Measurements from ENCODE around the gene HMCN2. TPM values are rescaled to one million over a fixed set of nuclear protein-coding genes. Genes with fewer than 3 reads are reported as not detected.

Gene HMCN2
- total RNA-seq, 1 donor from 2014 or later, result not detected

DNA sequence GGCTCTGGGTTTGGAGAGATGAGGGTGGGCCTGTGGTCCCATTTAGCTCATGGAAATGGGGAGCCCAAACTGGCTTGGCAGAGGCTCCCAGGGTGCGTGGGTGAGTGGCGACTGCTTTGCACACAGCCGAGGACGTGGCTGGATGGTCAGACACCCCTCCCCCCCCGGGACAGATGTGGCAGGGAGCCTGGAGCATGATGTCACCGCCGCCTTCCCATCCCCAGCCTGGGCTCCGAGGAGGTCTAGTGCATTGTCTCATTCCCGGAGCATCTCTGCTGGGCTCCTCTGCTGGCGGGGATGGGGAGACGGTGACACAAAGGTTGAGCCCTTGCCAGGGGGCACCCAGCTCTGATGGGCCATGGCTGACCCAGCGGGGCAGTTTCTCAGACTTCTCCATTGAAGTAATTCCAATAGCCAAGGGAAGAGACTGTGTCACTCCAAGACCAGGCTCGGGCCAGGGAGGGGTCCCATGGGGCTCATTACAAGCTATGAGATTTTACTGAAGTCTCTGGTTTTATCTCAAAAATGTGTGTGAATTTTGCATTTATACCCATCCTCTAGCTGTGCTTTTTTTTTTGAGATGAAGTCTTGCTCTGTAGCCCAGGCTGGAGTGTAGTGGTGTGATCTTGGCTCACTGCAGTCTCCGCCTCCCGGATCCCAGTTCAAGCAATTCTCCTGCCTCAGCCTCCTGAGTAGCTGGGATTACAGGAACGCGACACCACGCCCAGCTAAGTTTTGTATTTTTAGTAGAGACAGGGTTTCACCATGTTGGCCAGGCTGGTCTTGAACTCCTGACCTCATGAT, 36.1 kb downstream of the HMCN2 start:
- H3K9me3 Mint-ChIP-seq, result no peaks in the 10 kb centered on the region
- intact Hi-C loops (cut with micrococcal nuclease), result no loop called here
- H3K27me3 Mint-ChIP-seq, result peaks cover 1% of the 10 kb centered on the region
- DNase-seq, result no peak
- H3K36me3 Mint-ChIP-seq (ENCODE audit: low read depth), result no peaks in the 10 kb centered on the region
- no peak for ATAC-seq (ENCODE audit: low read depth)
- TF ChIP-seq CTCF (IDR thresholded peaks at IDR 0.05), result no peak
- ChIA-PET CTCF (interaction anchor here (0.6 kb wide), 1 partner anchor 82 kb away, joined by 3 read pairs; no protein-coding TSS in a partner anchor), POLR2A (no interaction called here)
- H3K4me3 Mint-ChIP-seq, result no peak overlapping the region
- H3K27ac Mint-ChIP-seq, result no peak overlapping the region
- no peaks in the 10 kb centered on the region for H3K4me1 Mint-ChIP-seq

GRCh38 chr9:130302785-130303612, 37.4 kb downstream of the HMCN2 start:
- ChIA-PET POLR2A (no interaction called here), CTCF (interaction anchor here (1.0 kb wide), 1 partner anchor 11 kb away, joined by 4 read pairs; no protein-coding TSS in a partner anchor)
- H3K36me3 Mint-ChIP-seq (ENCODE audit: low read depth), result no peaks in the 10 kb centered on the region
- no peaks in the 10 kb centered on the region for H3K9me3 Mint-ChIP-seq
- intact Hi-C loops (cut with micrococcal nuclease), result no loop called here
- no peak overlapping the region for H3K4me3 Mint-ChIP-seq
- no peaks in the 10 kb centered on the region for H3K4me1 Mint-ChIP-seq
- no peak for DNase-seq
- peaks cover 1% of the 10 kb centered on the region for H3K27me3 Mint-ChIP-seq
- ATAC-seq (ENCODE audit: low read depth), result no peak
- H3K27ac Mint-ChIP-seq, result no peak overlapping the region
- no peak for TF ChIP-seq CTCF (IDR thresholded peaks at IDR 0.05)

DNA sequence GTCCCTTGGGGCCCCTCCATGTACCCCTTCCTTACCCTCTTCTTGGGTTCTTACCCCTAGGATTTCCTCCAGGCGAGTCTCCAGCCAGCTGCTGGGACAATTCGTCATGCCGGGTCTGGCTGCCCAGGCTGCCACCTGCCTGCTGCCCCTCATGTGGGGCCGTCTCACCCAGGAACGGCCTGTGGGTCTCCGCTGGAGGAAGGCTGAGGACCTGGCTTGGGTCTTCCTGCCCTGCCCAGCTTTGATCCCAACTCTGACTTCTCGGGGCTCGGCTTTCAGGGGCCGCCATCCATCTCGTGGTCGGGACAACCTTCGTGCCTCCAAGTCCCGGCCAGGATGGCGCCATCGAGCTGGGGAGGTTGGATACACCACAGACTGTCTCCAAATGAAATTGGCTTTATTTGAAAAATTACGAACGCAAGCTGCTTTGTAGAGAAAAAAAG, 38.1 kb downstream of the HMCN2 start:
- Mint-ChIP-seq H3K27me3 (peaks cover 2% of the 10 kb centered on the region), H3K27ac (no peak overlapping the region), H3K4me3 (no peak overlapping the region), H3K36me3 (ENCODE audit: low read depth) (no peaks in the 10 kb centered on the region), H3K9me3 (no peaks in the 10 kb centered on the region), H3K4me1 (no peaks in the 10 kb centered on the region)
- POLR2A ChIA-PET, result no interaction called here
- no peak for TF ChIP-seq CTCF (IDR thresholded peaks at IDR 0.05)
- ATAC-seq (ENCODE audit: low read depth) (no peak), DNase-seq (no peak)
- intact Hi-C loops (cut with micrococcal nuclease), result no loop called here
- CTCF ChIA-PET, result interaction anchor here (1.0 kb wide), 1 partner anchor 11 kb away, joined by 4 read pairs; no protein-coding TSS in a partner anchor

DNA sequence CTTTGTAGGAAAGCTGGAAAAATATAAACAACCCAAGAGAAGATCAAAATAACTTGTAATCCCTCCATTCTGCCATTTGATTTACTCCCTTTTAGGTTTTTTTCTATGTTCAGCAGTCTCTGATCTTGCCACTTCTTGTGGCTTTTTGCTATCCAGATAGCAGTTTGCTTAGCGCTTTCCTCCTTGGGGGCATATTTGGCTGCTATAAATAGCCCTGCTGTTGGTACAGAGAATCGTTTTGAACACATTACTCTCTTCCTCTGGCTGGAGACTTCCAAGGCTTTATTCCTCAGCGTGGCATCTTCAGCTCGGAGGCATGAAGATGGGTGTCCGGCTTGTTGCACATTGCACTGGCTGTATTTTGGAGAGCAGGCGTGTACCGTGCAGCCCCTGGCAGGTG, 38.6 kb downstream of the HMCN2 start:
- no peak for TF ChIP-seq CTCF (IDR thresholded peaks at IDR 0.05)
- intact Hi-C loops (cut with micrococcal nuclease), result no loop called here
- no peak for ATAC-seq (ENCODE audit: low read depth)
- Mint-ChIP-seq H3K36me3 (ENCODE audit: low read depth) (no peaks in the 10 kb centered on the region), H3K27ac (no peak overlapping the region), H3K9me3 (no peaks in the 10 kb centered on the region), H3K27me3 (peaks cover 4% of the 10 kb centered on the region), H3K4me3 (no peak overlapping the region), H3K4me1 (no peaks in the 10 kb centered on the region)
- DNase-seq, result no peak
- ChIA-PET CTCF (interaction anchor here (1.0 kb wide), 1 partner anchor 12 kb away, joined by 4 read pairs; no protein-coding TSS in a partner anchor), POLR2A (no interaction called here)

- ATAC-seq (ENCODE audit: low read depth), result no peak
- no peak overlapping the region for H3K4me3 Mint-ChIP-seq
- ChIA-PET POLR2A (no interaction called here), CTCF (no interaction called here)
- no peaks in the 10 kb centered on the region for H3K4me1 Mint-ChIP-seq
- DNase-seq, result no peak
- no peaks in the 10 kb centered on the region for H3K9me3 Mint-ChIP-seq
- H3K36me3 Mint-ChIP-seq (ENCODE audit: low read depth), result no peaks in the 10 kb centered on the region
- no peak overlapping the region for H3K27ac Mint-ChIP-seq
- no peak for TF ChIP-seq CTCF (IDR thresholded peaks at IDR 0.05)
- intact Hi-C loops (cut with micrococcal nuclease), result no loop called here
- H3K27me3 Mint-ChIP-seq, result peaks cover 4% of the 10 kb centered on the region
These were observed 39.1 kb downstream of the HMCN2 start for GRCh38 chr9:130304643-130305042.

Measured in activated B cell treated with CpG ODN at 0.5 μM for 24 hours (primary cell).